ENCODE results near the gene TMCO6.
A peak's percentile ranks its signal among the peaks of the same experiment; 100 is the strongest.
"Not testable (repeated sequence)": the region's sequence is repeated elsewhere in the genome, so short reads cannot be mapped to it uniquely, and the experiment has no call there.

TMCO6 gene

GRCh38 chr5:140633021-140633471 lies 6.2 kb upstream of the TMCO6 start, which contains the start of gene CD14:
Gene CD14 (minus strand): TSS chr5:140633175. CDS start chr5:140633071, 104 bp downstream.
- WGBS (ENCODE audit: insufficient coverage) = 13% methylated on average over 13 of the region's 16 CpGs

DNA sequence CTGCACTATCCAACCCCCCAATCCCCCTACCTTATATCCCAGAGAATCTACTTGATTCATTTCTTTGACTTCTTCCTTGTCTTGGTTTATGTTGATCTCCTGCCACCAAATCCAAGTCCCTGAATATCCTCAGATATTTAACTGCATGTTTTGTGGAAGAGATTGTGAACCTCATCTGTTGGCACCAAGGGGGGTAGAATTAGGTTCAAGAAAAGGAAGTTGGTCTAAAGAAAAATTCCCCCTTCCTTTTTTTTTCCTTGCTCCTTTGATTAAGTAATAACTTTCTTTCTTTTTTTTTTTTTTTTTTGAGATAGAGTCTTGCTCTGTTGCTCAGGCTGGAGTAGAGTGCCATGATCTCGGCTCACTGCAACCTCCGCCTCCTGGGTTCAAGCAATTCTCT lies 5.8 kb upstream of the TMCO6 start:
- Histone ChIP-seq H3K36me3 (ENCODE audit: control insufficient read depth in 4 of 4, insufficient read depth in 4 of 4, low read length in 3 of 4) (no peaks in the 10 kb centered on the region), H3K27me3 (replicated peaks in 2 of 5; ENCODE audit: control insufficient read depth in 4 of 5, insufficient read depth in 5 of 5, low read length in 4 of 5) (peaks cover 0 to 44% (median 26%) of the 10 kb centered on the region in 5 experiments), H3K27ac (ENCODE audit: insufficient read depth in 1 of 2, low read depth in 1 of 2, low read length in 2 of 2, poor library complexity in 1 of 2, severe bottlenecking in 2 of 2) (no peak overlapping the region), H3K9me3 (ENCODE audit: control extremely low read depth in 1 of 5, control insufficient read depth in 4 of 5, insufficient read depth in 2 of 5, low read depth in 1 of 5, low read length in 4 of 5) (peaks cover 0 to 3% (median under 1%) of the 10 kb centered on the region in 5 experiments), H3K4me3 (ENCODE audit: control insufficient read depth in 1 of 7, extremely low read depth in 1 of 7, insufficient read depth in 4 of 7, low read depth in 2 of 7, low read length in 6 of 7) (no peak overlapping the region), H3K4me1 (ENCODE audit: control extremely low read depth in 1 of 4, control insufficient read depth in 4 of 4, insufficient read depth in 4 of 4, low read length in 3 of 4) (peaks cover 0 to 22% (median 17%) of the 10 kb centered on the region in 4 experiments)
- POLR2A ChIA-PET = interaction anchor here (0.7 kb wide), 1 partner anchor 261 kb away, joined by 4 read pairs; no protein-coding TSS in a partner anchor
- no CpG with 5 or more reads among the region's 2 CpGs for WGBS (ENCODE audit: insufficient coverage)
- DNase-seq = no peak
- CTCF ChIA-PET = interaction anchor here (0.8 to 5.2 kb wide), 5 partner anchors 11 to 85 kb away, joined by 4 to 69 read pairs (median 6); partner anchors contain the start of gene EIF4EBP3

More at GRCh38 chr5:140633021-140633471, 6.2 kb upstream of the TMCO6 start, which contains the start of gene CD14:
- Histone ChIP-seq H3K36me3 (ENCODE audit: control insufficient read depth in 4 of 4, insufficient read depth in 4 of 4, low read length in 3 of 4) (no peaks in the 10 kb centered on the region), H3K27ac (ENCODE audit: insufficient read depth in 1 of 2, low read depth in 1 of 2, low read length in 2 of 2, poor library complexity in 1 of 2, severe bottlenecking in 2 of 2) (no peak within 1 kb of the TSS), H3K4me3 (ENCODE audit: control insufficient read depth in 1 of 7, extremely low read depth in 1 of 7, insufficient read depth in 4 of 7, low read depth in 2 of 7, low read length in 6 of 7) (peak within 1 kb of the TSS; percentile 27 to 74 (median 50)), H3K9me3 (ENCODE audit: control extremely low read depth in 1 of 5, control insufficient read depth in 4 of 5, insufficient read depth in 2 of 5, low read depth in 1 of 5, low read length in 4 of 5) (peaks cover 0 to 8% (median 3%) of the 10 kb centered on the region in 5 experiments), H3K27me3 (replicated peaks in 2 of 5; ENCODE audit: control insufficient read depth in 4 of 5, insufficient read depth in 5 of 5, low read length in 4 of 5) (peaks cover 0 to 46% (median 26%) of the 10 kb centered on the region in 5 experiments), H3K4me1 (ENCODE audit: control extremely low read depth in 1 of 4, control insufficient read depth in 4 of 4, insufficient read depth in 4 of 4, low read length in 3 of 4) (peaks cover 0 to 22% (median 17%) of the 10 kb centered on the region in 4 experiments)
- POLR2A ChIA-PET = interaction anchor here (0.7 kb wide), 1 partner anchor 260 kb away, joined by 4 read pairs; no protein-coding TSS in a partner anchor
- CTCF ChIA-PET = interaction anchor here (0.8 to 5.2 kb wide), 6 partner anchors 10 to 85 kb away, joined by 3 to 69 read pairs (median 5); partner anchors contain the start of gene EIF4EBP3
- peak in 2 of 3 donors; percentile 7 to 19 for DNase-seq

DNA sequence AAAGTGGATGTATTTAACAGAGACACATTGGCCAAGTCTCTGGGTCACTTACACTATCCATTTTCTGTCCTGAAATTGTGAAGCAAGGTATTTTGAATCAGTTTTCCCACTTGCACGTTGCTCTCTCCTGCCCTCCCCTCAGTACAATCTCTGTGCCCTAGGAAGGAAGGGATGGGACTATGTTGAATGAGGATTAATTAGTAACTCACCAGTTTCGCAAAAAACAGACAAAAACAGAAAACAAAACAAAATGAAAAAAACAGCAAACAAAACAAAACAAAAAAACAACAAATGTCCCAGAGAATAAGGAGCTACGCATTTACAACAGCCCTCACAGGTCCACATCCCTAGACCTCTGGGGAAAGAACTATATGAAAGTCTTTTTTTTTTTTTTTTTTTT lies 5.1 kb upstream of the TMCO6 start:
- Histone ChIP-seq H3K4me3 (ENCODE audit: control insufficient read depth in 1 of 7, extremely low read depth in 1 of 7, insufficient read depth in 4 of 7, low read depth in 2 of 7, low read length in 6 of 7) (no peak overlapping the region), H3K4me1 (ENCODE audit: control extremely low read depth in 1 of 4, control insufficient read depth in 4 of 4, insufficient read depth in 4 of 4, low read length in 3 of 4) (peaks cover 5 to 27% (median 21%) of the 10 kb centered on the region in 4 experiments), H3K27ac (ENCODE audit: insufficient read depth in 1 of 2, low read depth in 1 of 2, low read length in 2 of 2, poor library complexity in 1 of 2, severe bottlenecking in 2 of 2) (no peak overlapping the region), H3K27me3 (replicated peaks in 2 of 5; ENCODE audit: control insufficient read depth in 4 of 5, insufficient read depth in 5 of 5, low read length in 4 of 5) (peaks cover 0 to 43% (median 26%) of the 10 kb centered on the region in 5 experiments), H3K36me3 (ENCODE audit: control insufficient read depth in 4 of 4, insufficient read depth in 4 of 4, low read length in 3 of 4) (no peaks in the 10 kb centered on the region), H3K9me3 (ENCODE audit: control extremely low read depth in 1 of 5, control insufficient read depth in 4 of 5, insufficient read depth in 2 of 5, low read depth in 1 of 5, low read length in 4 of 5) (no peaks in the 10 kb centered on the region)
- no CpG with 5 or more reads among the region's 3 CpGs for WGBS (ENCODE audit: insufficient coverage)
- DNase-seq = no peak
- ChIA-PET CTCF (interaction anchor here (0.8 to 5.2 kb wide), 14 partner anchors 9 to 261 kb away, joined by 3 to 69 read pairs (median 6); partner anchors contain the start of genes EIF4EBP3, IK and NDUFA2), POLR2A (interaction anchor here (0.7 kb wide), 1 partner anchor 261 kb away, joined by 4 read pairs; no protein-coding TSS in a partner anchor)

DNA sequence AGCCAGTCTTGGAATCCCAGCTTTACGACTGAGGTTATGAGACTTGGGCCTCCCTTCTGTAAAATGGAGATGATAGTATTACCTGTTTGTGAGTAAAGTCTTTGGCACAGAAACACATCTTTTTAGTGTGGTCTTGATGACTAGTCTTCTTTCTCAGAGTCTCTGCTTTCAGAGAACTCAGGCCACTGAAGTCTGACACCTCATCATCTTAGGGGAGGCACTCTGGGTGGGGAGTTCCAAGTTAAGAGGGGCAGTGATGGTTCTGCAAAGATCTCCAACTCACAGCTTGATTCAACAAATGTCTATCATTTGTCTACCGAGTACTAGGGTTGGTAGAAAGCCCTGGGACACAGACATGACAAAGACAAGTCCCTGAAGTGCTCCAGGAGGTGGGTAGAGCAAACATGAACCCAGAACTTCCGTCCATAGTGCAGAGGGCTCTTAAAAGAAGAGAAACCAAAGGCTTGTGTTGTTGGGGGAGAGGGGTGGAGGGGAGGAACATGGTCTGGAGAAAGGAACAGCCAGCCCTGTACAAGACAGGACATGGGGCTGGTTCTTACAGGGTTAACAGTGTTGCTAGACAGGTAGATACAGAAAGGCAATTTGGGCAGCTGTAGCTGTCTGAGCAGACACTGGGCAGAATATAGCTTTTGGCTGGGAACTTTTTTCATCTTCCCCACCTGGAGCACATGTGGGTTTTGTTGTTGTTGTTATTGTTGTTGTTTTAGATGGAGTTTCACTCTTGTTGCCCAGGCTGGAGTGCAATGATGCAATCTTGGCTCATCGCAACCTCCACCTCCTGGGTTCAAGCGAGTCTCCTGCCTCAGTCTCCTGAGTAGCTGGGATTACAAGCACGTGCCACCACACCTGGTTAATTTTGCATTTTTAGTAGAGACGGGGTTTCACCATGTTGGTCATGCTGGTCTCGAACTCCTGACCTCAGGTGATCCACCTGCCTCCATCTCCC lies 3.7 kb upstream of the TMCO6 start:
- ChIA-PET CTCF (interaction anchor here (0.6 to 5.2 kb wide), 21 partner anchors 9 to 390 kb away, joined by 3 to 69 read pairs (median 4); partner anchors contain the start of genes EIF4EBP3, IK, NDUFA2 and SRA1), POLR2A (interaction anchor here (1.5 kb wide), 1 partner anchor 88 kb away, joined by 7 read pairs; the partner anchor contains the start of gene EIF4EBP3)
- Histone ChIP-seq H3K4me3 (ENCODE audit: control insufficient read depth in 1 of 7, extremely low read depth in 1 of 7, insufficient read depth in 4 of 7, low read depth in 2 of 7, low read length in 6 of 7) (no peak overlapping the region), H3K27ac (ENCODE audit: insufficient read depth in 1 of 2, low read depth in 1 of 2, low read length in 2 of 2, poor library complexity in 1 of 2, severe bottlenecking in 2 of 2) (no peak overlapping the region), H3K4me1 (ENCODE audit: control extremely low read depth in 1 of 4, control insufficient read depth in 4 of 4, insufficient read depth in 4 of 4, low read length in 3 of 4) (peaks cover 5 to 36% (median 29%) of the 10 kb centered on the region in 4 experiments), H3K36me3 (ENCODE audit: control insufficient read depth in 4 of 4, insufficient read depth in 4 of 4, low read length in 3 of 4) (no peaks in the 10 kb centered on the region), H3K9me3 (ENCODE audit: control extremely low read depth in 1 of 5, control insufficient read depth in 4 of 5, insufficient read depth in 2 of 5, low read depth in 1 of 5, low read length in 4 of 5) (no peaks in the 10 kb centered on the region), H3K27me3 (replicated peaks in 2 of 5; ENCODE audit: control insufficient read depth in 4 of 5, insufficient read depth in 5 of 5, low read length in 4 of 5) (peaks cover 0 to 36% (median 26%) of the 10 kb centered on the region in 5 experiments)
- WGBS (ENCODE audit: insufficient coverage) = 95% methylated on average over 8 of the region's 8 CpGs
- DNase-seq = no peak

DNA sequence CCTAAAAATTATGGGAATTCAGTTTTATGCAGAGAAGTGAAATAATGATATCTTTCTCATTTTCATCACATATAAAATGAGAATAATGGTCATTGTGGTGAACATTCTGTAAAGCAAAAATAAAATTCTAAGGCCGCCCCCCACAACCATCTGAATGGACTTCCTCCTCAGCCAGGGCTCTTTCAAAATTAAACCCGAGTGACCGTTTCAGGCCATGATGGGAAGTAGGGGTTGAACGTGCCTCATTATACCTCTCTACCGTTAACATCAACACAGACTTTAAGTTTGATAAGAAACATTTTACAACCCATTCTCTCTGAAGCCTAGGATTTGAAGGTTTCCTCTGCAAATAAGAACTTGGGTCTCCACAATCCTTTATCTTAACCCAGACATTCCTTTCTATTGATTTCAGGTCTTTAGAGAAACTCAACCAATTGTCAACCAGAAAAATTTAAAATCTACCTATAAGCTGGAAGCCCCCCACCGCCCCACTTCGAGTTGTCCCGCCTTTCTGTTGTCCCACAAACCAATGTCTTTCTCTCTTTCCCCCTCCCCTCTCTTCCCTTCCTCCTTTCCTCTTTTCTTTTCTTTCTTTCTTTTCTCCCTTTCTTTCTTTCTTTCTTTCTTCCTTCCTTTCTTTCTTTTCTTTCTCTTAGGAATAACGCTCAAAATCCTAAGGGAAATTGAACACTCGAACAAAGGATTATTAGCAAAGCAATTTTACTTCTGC lies 1.7 kb upstream of the TMCO6 start:
- Histone ChIP-seq H3K9me3 (ENCODE audit: control extremely low read depth in 1 of 5, control insufficient read depth in 4 of 5, insufficient read depth in 2 of 5, low read depth in 1 of 5, low read length in 4 of 5) (no peaks in the 10 kb centered on the region), H3K27me3 (replicated peaks in 2 of 5; ENCODE audit: control insufficient read depth in 4 of 5, insufficient read depth in 5 of 5, low read length in 4 of 5) (peaks cover 0 to 16% (median 10%) of the 10 kb centered on the region in 5 experiments), H3K36me3 (ENCODE audit: control insufficient read depth in 4 of 4, insufficient read depth in 4 of 4, low read length in 3 of 4) (peaks cover 0 to 10% (median 3%) of the 10 kb centered on the region in 4 experiments), H3K4me3 (ENCODE audit: control insufficient read depth in 1 of 7, extremely low read depth in 1 of 7, insufficient read depth in 4 of 7, low read depth in 2 of 7, low read length in 6 of 7) (no peak overlapping the region), H3K27ac (ENCODE audit: insufficient read depth in 1 of 2, low read depth in 1 of 2, low read length in 2 of 2, poor library complexity in 1 of 2, severe bottlenecking in 2 of 2) (no peak overlapping the region), H3K4me1 (ENCODE audit: control extremely low read depth in 1 of 4, control insufficient read depth in 4 of 4, insufficient read depth in 4 of 4, low read length in 3 of 4) (peaks cover 5 to 26% (median 19%) of the 10 kb centered on the region in 4 experiments)
- DNase-seq = no peak
- 96% methylated on average over 8 of the region's 10 CpGs for WGBS (ENCODE audit: insufficient coverage)
- ChIA-PET POLR2A (no interaction called here), CTCF (interaction anchor here (0.7 to 3.3 kb wide), 7 partner anchors 10 to 116 kb away, joined by 3 to 19 read pairs (median 3); partner anchors contain the start of genes EIF4EBP3, IK and SRA1)

DNA sequence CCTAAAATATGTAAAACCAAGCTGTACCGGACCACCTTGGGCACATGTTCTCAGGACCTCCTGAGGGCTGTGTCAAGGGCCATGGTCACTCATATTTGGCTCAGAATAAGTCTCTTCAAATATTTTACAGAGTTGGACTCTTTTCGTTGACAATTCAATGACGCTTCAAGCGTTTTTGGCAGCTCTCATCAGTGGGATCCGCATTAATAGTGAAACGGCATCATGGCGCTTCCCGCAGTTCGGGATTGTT lies 428 bp upstream of the TMCO6 start:
- ChIA-PET POLR2A (interaction anchor here (0.6 to 2.0 kb wide), 3 partner anchors 9 to 91 kb away, joined by 3 to 9 read pairs (median 3); partner anchors contain the start of genes IK and NDUFA2), CTCF (interaction anchor here (0.8 to 2.9 kb wide), 8 partner anchors 9 to 91 kb away, joined by 3 to 17 read pairs (median 3); partner anchors contain the start of genes EIF4EBP3, IK and NDUFA2)

More for the DNA sequence above, 428 bp upstream of the TMCO6 start:
- peaks cover 3 to 21% (median 11%) of the 10 kb centered on the region in 4 experiments for H3K36me3 ChIP-seq (ENCODE audit: control insufficient read depth in 4 of 4, insufficient read depth in 4 of 4, low read length in 3 of 4)
- peak overlapping the region in 6 of 7 experiments; percentile 53 to 92 (median 77) for H3K4me3 ChIP-seq (ENCODE audit: control insufficient read depth in 1 of 7, extremely low read depth in 1 of 7, insufficient read depth in 4 of 7, low read depth in 2 of 7, low read length in 6 of 7)
- not testable (repeated sequence) for DNase-seq; H3K27me3 ChIP-seq (replicated peaks in 2 of 5; ENCODE audit: control insufficient read depth in 4 of 5, insufficient read depth in 5 of 5, low read length in 4 of 5); H3K9me3 ChIP-seq (ENCODE audit: control extremely low read depth in 1 of 5, control insufficient read depth in 4 of 5, insufficient read depth in 2 of 5, low read depth in 1 of 5, low read length in 4 of 5)
- 35% methylated on average over 9 of the region's 9 CpGs for WGBS (ENCODE audit: insufficient coverage)
- peaks cover 5 to 14% (median 12%) of the 10 kb centered on the region in 4 experiments for H3K4me1 ChIP-seq (ENCODE audit: control extremely low read depth in 1 of 4, control insufficient read depth in 4 of 4, insufficient read depth in 4 of 4, low read length in 3 of 4)
- H3K27ac ChIP-seq (ENCODE audit: insufficient read depth in 1 of 2, low read depth in 1 of 2, low read length in 2 of 2, poor library complexity in 1 of 2, severe bottlenecking in 2 of 2) = peak overlapping the region in 1 of 2 experiments; percentile 76

Data from common myeloid progenitor, CD34-positive (primary cell).